Measurements from ENCODE around the gene NUDT16L1.
"Not testable (repeated sequence)": the region's sequence is repeated elsewhere in the genome, so short reads cannot be mapped to it uniquely, and the experiment has no call there.

NUDT16L1 gene

GRCh38 chr16:4693296-4693955 lies at the start of gene NUDT16L1:
TSS of gene NUDT16L1 (plus strand) at chr16:4693562. CDS start at chr16:4693727, 165 bp downstream.
- no peak for FAIRE-seq

- FAIRE-seq: no peak
Measured at GRCh38 chr16:4646773-4647643, 46.4 kb upstream of the NUDT16L1 start.

- no peak for FAIRE-seq
Measured at GRCh38 chr16:4647644-4647980, 45.8 kb upstream of the NUDT16L1 start.

GRCh38 chr16:4648917-4649316 lies 44.4 kb upstream of the NUDT16L1 start:
- FAIRE-seq: no peak

- no peak for FAIRE-seq
Measured at GRCh38 chr16:4649744-4650442, 43.5 kb upstream of the NUDT16L1 start.

GRCh38 chr16:4650443-4651074 lies 42.8 kb upstream of the NUDT16L1 start:
- FAIRE-seq: not testable (repeated sequence)

- FAIRE-seq: no peak
Measured at GRCh38 chr16:4651827-4652226, 41.5 kb upstream of the NUDT16L1 start.

GRCh38 chr16:4652561-4652960 lies 40.8 kb upstream of the NUDT16L1 start:
- FAIRE-seq: no peak

- no peak for FAIRE-seq
Measured at GRCh38 chr16:4654011-4654963, 39.1 kb upstream of the NUDT16L1 start.

- no peak for FAIRE-seq
Measured at GRCh38 chr16:4654964-4655590, 38.3 kb upstream of the NUDT16L1 start.

- FAIRE-seq: no peak
Measured at GRCh38 chr16:4655801-4656200, 37.6 kb upstream of the NUDT16L1 start.

- no peak for FAIRE-seq
Measured at GRCh38 chr16:4656221-4656620, 37.1 kb upstream of the NUDT16L1 start.

GRCh38 chr16:4656695-4657686 lies 36.4 kb upstream of the NUDT16L1 start:
- FAIRE-seq: no peak

GRCh38 chr16:4659363-4660353 lies 33.7 kb upstream of the NUDT16L1 start:
- no peak for FAIRE-seq

GRCh38 chr16:4660454-4661007 lies 32.8 kb upstream of the NUDT16L1 start:
- no peak for FAIRE-seq

- FAIRE-seq: no peak
Measured at GRCh38 chr16:4661661-4662060, 31.7 kb upstream of the NUDT16L1 start.

GRCh38 chr16:4663465-4663776 lies 29.9 kb upstream of the NUDT16L1 start:
- no peak for FAIRE-seq

GRCh38 chr16:4663777-4664465 lies 29.4 kb upstream of the NUDT16L1 start:
- FAIRE-seq: no peak

All from islet of Langerhans (tissue), 1 donor.